ENCODE measurements around the gene PTPRA.
"Not testable (repeated sequence)": the region's sequence is repeated elsewhere in the genome, so short reads cannot be mapped to it uniquely, and the experiment has no call there.

PTPRA gene

DNA sequence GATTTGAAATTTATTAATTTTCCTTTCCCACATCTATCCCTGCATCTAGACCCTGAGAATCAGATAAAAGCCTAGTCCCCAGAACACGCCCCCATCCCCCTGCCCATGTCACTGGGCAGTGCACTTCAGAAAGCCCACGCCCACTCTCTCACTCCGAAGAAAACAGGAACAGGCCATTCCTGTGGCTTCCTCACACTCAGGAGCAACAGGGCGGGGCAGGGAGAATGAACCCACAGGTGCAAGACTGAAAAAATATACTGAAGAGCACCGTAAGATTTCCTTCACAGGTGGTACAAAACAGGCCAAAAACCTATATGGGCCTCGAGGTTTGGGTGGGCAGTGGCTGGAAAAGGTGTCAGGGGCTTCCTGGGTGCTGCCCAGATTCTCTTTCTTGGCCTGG is 201.5 kb downstream of the PTPRA start:
- no peak for DNase-seq (ENCODE audit: low spot score)

DNA sequence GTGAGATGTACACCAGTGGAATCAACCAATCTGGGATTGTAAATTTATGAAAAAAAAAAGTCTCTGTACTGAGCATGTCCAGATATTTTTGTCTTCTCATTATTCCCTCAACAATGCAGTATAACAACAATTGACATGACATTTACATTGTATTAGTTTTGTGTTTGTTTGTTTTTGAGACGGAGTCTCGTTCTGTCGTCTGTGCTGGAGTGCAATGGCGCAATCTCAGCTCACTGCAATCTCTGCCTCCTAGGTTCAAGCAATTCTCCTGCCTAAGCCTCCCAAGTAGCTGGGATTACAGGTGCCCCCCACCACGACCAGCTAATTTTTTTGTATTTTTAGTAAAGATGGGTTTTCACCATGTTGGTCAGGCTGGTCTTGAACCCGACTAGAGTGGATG is 202.0 kb downstream of the PTPRA start:
- not testable (repeated sequence) for DNase-seq (ENCODE audit: low spot score)

DNA sequence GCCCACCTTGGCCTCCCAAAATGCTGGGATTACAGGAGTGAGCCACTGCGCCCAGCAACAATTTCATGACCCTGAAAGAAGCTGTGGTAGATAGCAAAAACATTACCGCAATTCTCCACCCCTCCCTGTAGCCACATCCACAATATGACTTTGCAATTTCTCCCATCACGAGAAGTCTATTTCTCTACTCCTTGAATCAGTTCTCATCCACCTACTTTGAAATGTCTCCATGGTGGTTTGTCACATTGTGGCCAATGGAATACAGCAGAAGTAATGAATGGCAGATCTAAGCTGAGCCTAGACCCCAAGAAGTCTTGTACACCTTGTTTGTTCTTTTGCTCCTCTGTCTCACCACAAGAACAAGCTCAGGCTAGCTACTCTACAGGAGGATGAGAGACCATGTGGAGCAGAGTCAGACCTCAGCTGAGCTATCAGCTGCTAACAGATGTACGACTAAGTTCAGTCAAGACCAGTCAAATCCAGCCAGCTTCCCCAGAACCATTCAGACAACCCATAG is 204.4 kb downstream of the PTPRA start:
- DNase-seq (ENCODE audit: low spot score) = no peak

DNA sequence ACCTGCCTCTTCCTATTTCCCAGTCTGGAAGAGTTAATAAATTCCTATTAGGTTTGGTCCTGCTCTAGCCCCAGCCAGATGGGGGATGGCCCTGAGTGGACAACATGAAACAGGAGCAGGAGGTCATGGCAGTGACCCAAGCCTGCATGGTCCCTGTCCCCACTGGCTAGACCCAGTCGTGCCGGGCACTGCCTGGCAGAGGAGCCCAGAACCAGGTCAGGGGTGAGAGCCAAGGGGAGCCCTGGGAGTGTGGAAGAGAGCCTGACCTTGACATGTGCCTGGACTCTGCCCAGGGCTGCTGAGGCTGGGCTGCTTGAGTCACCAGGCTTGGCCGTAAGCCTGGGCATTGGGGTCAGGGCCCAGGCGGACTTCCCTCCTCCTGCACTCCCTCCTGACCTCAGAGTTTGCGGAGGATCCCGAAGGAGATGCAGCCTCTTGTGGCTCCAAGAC is 207.7 kb downstream of the PTPRA start:
- DNase-seq (ENCODE audit: low spot score) = no peak

DNA sequence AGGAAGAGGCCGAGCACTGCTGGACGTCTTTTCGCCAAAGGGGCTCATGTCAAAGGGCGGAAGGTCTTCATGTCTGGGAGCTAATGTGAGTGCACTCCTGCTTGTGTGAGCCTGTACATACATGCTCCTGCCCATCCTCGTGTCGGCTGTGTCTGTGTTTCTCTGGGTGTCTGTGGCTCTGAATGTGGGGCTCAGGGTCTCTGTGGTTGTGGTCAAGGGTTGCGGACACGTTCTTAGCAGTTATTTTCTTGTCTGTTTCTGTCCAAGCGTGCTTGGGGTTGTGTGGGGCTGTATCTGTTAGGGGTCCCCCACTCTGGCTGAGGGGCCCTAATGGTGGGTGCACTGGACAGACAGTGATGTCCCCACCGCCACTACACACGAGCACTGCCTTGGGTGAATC is 208.4 kb downstream of the PTPRA start:
- DNase-seq (ENCODE audit: low spot score) = no peak

DNA sequence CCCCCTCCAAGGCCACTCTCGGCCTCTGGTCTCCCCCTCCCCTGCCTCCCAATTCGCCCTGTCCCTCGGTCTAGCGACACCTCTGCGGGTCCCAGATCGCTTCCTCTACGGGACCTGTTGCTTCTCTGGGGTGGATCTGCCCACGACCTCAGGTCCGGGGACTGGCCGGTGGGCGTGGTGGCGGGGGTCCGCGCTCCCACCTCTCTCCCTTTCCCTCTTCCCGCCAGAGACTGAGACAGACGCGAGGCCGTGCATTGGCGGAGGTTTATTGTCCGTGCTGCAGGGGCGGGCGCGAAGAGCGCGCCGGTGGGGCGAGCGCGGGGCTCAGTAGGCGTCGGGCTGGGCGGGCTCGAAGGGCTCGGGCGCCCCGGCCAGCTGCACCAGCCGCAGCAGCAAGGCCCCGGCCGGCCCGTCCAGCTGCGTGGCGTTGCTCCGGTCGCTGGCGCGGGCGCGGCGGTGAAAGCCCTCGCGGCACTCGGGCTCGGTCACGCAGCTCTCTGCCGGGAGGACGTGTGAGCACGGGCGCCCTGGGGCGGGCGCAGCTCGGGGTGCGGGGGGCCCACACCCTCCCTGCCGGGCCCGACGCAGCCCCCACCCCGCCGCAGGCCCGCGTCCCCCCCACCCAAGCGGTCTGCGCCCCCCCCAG is 209.1 kb downstream of the PTPRA start:
- no peak for DNase-seq (ENCODE audit: low spot score)

DNA sequence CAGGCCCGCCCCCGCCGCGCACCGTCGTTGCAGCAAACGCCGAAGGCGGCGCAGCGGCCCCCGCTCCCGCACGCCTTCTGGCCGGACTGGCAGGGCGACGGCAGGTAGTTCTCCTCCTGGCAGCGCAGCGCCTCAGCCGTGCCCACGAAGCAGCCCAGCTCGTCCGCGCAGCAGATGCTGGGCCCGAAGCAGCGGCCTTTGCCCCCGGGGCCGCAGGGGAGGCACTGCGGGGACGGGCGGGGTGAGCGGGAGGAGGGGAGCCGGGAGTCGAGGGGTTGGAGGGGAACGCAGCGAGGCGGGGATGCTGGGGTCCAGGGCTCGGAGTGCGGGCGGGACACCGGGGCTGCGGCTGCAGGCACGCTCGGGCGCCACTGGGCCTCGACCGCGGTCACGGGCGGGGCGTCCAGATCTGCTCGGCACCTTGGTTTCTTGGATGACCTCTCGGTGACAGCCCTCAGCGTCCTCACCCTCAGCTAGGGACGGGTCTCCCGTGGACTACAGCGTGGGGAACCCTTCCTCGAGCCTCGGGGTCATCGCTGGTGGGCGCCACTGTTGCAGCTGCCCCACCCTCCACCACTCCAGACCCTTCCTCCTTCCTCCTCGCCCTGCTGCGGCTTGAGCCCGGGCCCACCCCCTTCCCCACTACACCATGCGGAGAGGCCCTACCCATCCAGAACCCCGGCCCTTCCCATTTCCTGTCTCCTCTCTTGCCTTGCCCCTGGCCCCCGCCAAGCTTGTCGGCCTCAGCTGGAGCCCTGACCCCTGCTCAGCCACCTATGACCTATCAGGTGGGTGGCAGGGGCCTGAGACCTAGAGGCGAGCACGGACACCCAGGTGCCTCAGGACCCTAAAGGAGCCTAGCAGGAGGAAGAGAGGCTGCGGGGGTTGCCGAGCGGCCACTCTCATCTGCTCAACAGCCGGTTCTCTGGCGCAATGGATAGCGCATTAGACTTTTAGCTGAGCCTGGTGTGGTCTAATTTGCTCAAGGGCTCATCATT is 210.0 kb downstream of the PTPRA start:
- no peak for DNase-seq (ENCODE audit: low spot score)

DNA sequence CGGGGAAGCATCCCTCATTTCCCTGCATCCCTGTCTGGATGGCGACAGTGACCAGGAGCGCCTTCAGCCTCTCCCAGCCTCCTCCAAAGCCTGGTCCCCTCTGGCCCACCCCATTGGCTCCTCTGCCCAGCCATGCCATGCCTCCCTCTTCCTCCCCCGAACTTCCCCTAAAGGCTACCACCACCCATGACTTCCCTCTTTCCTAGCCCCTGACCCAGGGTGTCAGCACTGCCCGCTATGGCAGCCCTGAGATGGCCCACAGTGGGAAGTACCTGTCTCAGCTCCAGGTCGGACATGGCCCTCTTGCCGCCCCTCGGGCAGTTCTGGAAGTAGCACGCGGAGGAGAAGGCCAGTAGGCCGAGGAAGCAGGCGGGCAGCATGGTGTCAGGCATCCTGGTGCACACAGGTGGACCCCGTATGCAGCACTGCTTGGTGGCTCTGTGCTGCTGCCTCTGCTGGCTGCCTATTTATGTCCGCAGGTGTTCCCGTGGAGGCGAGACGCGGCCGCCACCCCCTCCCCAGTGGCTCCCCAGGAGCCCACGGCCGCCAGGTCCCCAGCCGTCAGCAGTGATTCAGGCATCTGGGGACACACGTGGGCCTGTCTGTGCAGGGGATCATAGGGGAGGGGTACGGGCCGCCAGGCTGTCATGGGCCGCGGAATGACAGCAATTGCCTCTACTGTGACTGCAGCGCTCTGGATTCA is 211.2 kb downstream of the PTPRA start, which contains the start of gene AVP:
Gene AVP, minus strand, starts transcription at position 442 of the 703 bp plus-strand sequence. Its CDS starts 50 bp downstream, at position 392.
- no peak for DNase-seq (ENCODE audit: low spot score)

DNA sequence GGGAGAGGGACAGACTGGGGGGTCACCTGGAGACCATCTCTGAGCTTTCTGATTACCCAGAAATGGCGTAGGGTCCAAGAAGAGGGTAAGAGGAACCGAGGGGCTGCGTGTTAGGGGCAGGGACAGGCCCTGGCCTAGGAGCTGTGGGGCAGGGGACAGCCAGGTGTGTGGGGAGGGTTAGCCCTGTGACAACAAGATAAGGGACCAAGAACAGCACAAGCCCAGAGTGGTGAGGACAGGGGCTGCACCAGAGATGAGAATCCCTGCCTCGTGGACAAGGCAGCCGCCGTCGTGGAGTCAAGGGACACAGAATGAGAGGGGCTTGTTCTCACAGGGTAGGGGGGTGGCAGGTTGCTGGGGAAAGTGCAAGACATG is 211.7 kb downstream of the PTPRA start:
- no peak for DNase-seq (ENCODE audit: low spot score)

DNA sequence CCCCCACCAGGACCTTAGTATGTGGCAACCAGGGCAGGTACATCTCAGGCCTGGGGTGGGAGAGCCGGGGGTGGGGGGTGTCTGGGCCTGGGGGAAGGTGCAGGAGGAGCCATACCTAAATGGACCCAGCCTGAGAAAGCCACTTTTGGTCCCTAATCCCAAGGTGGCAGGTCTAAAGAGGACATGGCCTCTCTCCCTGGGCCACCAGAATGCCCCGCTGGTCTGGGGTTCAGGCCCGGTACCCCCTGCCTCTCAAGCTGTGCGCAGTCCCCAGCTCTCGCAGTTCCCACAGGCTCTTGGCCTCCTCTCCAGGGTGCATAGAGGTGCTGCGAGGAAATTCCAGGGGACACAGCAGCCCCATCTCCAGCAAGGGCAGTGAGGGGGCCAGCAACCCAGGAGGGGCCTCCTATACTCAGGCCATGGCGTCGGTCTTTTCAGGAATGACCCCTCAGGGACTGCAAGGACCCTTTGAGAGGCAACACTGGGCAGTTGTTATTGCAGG is 212.3 kb downstream of the PTPRA start:
- DNase-seq (ENCODE audit: low spot score) = no peak

DNA sequence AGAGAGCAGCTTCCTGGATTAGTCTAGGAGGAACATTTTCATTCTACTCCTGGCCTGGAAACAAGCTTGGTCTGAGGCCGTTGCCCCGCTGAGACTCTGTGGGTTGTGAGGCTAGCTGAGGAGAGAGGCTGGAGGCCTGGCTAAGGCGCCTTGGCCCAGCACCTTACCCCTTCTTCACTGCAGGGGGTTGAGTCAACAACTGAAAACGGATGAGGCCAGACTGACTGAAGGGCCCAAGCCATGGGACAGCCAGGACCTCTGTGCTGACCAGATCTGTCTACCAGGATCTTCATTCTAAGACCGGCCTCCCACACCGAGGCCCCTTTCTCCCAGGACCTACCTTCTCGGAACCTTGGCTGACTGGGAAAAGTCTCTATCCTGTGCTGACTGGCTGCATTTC is 214.8 kb downstream of the PTPRA start:
- DNase-seq (ENCODE audit: low spot score) = no peak

Measured in hematopoietic multipotent progenitor cell treated with erythropoietin and hydrocortisone succinate and interleukin-3 and kit ligand, for 15 days (in vitro differentiated cells).